EL (cell line): ENCODE data around the gene TMCO4.
A peak's percentile ranks its signal among the peaks of the same experiment; 100 is the strongest.

Experiments
- DNase-seq: peaks from one replicate; pipeline ENCODE4 v3.0.0-alpha.2; 2016

Gene TMCO4

GRCh38 chr1:19710825-19711611 is 88.7 kb downstream of the TMCO4 start:
- no peak for DNase-seq

DNA sequence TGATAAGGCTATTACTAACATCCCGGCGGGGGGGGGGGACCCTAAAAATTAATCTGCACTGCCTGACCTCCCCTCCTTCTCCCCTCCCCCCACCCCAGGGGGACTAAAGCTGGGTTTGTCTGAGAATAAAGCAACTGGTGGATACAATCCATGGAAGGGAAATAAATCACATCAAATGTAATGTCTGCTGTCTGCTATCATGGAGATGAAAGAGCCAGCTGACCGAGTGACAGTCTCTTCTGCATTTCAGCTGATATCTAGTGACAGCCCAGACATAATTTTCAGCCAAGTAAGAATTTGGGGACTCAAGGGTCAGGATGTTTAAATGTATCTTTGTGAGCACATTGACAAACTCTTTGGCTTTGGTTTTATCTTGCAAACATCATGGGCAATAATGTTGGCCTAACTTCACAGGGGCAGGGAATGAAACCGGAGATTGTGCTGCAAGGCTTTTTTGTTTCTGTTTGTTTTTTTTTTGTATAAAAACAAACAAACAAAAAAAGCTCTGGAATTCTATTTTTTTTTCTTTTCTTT is 90.4 kb downstream of the TMCO4 start:
- no peak for DNase-seq

GRCh38 chr1:19708567-19709110 is 91.1 kb downstream of the TMCO4 start:
- no peak for DNase-seq

DNA sequence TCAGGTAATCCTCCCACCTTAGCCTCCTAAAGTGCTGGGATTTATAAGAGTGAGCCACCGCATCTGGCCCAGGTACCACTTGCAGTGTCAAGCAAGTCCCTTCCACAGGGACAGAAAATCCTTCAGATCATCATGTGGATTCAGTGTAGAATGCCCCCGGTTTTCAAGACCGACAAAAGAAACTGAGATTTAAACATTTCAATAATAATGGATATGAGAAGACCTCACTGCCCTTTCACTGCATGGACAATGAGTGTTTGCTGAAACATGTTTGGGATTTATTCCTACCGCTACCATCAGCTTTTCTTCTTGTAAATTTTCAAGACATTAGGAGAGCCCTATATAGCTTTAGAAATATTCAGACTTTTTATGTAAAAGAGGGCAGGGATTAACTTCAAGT is 93.6 kb downstream of the TMCO4 start:
- no peak for DNase-seq

GRCh38 chr1:19705464-19705863 is 94.3 kb downstream of the TMCO4 start:
- no peak for DNase-seq

- DNase-seq, result peak; percentile 67
These were observed 95.2 kb downstream of the TMCO4 start for GRCh38 chr1:19704247-19705113.

DNA sequence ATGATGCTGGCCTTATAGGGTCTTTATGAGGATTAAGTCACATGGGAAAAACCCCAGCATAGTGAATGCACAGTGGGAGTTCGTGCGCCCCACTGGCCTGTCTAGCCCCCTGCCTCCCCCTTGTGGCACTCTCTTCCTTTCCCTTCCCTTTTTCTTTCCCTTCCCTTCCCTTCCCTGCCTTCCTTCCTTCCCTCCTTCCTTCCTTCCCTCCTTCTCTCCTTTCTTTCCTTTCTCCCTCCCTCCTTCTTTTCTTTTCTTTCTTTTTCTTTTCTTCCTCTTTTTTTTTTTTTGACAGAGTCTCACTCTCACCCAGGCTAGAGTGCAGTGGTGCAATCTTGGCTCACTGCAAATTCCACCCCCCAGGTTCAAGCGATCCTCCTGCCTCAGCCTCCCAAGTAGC is 96.4 kb downstream of the TMCO4 start:
- no peak for DNase-seq

DNA sequence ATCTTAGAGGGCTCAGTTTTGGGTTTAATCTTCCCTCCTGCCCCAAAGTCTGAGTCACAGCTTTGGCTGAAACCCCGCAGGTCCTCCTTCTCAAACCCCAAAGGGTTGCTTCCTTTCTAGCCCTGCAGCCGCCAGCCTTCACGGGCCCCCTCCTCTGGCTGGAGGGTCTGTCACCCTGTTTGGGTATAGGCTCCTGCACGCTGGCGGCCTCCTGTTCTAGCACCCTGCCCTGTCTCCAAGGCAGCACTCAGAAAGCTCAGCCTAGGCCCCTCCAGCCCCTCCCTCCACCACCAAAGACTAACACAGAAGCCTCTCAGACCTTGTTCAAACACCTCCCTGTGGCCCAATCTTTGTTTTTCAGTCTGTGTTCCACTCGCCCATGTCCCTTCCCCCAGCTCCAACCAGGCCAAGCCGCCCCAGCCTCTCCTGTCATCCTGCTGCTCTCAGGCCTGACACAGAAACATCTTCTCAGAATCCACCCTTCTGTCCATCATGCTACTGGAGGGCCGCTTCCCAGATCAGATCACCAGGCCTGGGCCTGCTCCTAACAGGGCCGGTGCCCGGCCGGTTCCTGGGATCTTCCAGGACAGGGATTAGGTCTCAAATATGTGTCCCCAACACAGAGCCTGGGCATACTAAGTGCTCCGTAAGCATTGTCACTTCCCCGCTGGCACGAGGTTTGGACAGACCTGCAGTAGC is 99.5 kb downstream of the TMCO4 start:
- DNase-seq, result no peak

DNA sequence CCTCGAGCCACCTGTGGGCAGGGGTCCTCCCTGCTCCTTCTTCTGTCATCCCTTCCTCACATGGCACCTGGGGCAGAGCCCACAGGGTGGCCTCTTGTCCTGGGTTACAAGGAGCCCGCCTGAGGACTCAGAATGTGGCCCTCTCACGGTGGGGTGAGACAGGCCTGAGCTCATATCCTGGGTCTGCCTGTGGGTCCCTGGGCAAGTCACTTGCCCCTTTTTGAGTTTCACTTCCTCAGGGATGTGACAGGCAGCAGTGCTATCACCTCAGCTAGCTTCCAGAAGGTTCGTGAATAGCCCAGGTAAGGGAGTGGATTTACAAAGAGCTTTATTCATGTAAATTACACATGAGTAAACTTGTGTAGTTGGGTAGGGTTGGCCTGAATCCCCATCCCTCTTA is 101.5 kb downstream of the TMCO4 start:
- DNase-seq, result no peak

- no peak for DNase-seq
These were observed 102.9 kb downstream of the TMCO4 start for GRCh38 chr1:19696820-19697219.

- DNase-seq, result no peak
These were observed 103.9 kb downstream of the TMCO4 start for GRCh38 chr1:19695772-19696171.

- DNase-seq, result no peak
These were observed 105.4 kb downstream of the TMCO4 start for GRCh38 chr1:19694298-19694697.

DNA sequence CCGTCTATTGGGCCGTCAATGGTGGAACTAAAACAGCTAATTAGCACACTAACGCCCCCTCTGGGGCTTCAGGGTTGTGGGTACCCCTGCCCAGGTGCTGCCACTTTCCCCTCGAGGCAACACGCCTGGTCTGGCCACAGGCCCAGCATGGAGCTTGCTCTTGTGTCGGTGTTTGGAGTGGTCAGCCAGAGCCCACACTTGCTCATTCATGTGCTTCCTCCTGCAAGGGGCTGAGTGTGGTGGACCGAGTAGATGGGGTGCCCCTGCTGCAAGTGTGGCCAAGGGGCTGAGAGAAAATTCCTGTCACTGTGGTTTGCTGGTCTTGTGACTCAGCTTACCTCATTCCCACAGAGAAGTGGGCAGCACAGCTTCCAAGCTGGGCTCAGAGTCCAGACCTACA is 109.4 kb downstream of the TMCO4 start:
- no peak for DNase-seq

- DNase-seq, result no peak
These were observed 109.9 kb downstream of the TMCO4 start for GRCh38 chr1:19689856-19690255.

GRCh38 chr1:19689085-19689757 is 110.5 kb downstream of the TMCO4 start:
- DNase-seq, result no peak

GRCh38 chr1:19688041-19688842 is 111.5 kb downstream of the TMCO4 start:
- DNase-seq, result no peak

- no peak for DNase-seq
These were observed 112.3 kb downstream of the TMCO4 start for GRCh38 chr1:19687414-19687813.

GRCh38 chr1:19685994-19686393 is 113.7 kb downstream of the TMCO4 start:
- no peak for DNase-seq

DNA sequence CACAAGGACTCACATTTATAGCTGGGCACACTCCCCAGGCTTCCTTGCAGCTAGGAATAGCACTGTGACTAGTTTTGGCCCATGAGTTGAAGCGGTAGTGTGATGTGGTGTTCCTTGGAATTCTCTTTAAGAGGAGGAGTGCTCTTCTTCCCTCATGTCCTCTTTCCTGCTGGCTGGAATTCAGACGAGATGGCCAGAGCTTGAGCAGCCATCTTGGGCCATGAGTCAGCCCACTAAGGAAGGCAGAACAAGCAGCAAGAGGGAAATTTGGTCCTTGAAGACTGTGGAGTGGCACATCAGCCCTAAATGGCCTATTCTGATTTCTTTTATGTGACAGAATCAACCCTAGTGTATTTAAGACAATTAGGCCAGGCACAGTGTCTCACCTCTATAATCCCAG is 115.0 kb downstream of the TMCO4 start:
- no peak for DNase-seq

DNA sequence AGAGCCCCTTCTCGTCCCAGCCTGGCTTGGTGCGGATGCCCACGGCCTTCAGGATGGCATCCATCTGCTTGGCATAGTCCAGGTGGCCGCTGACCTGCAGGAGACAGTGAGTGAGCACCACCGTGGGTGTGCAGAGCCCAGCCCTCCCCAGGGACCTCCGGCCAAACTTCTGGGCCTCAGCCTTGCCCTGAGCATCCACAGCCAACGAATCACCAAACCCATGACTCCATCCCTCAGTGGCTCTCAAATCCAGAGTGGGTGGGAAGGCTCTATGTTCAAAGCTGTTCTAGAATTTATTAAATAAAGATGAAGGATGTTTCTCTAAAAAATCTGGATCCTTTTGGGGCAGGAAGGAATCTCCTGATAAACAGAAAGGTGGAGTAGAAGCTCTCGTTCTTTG is 116.4 kb downstream of the TMCO4 start:
- DNase-seq, result no peak

- no peak for DNase-seq
These were observed 116.8 kb downstream of the TMCO4 start for GRCh38 chr1:19682901-19683300.

DNA sequence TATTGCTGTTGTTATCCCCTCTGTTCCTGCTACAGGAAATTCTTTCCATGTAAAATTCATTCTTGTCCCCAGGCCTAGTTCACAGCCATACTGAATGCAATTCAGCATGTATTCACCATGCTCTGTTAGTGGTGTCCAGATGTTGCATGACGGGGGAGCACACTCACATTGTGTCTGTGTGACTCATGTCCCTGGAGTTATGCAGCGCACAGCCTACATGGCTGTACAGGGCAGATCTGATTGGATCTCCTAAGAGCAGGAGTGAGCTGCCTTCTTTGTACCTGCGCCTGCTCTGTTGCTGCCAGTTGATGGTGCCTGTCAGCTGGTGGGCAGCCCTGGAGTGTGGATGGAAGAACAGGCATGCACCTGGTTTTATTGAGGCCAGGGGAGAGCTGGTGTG is 117.5 kb downstream of the TMCO4 start:
- DNase-seq, result peak; percentile 86
